Measurements from ENCODE around the gene PKHD1.

Gene PKHD1

GRCh38 chr6:52045033-52045432 is 42.4 kb downstream of the PKHD1 start:
- FAIRE-seq = no peak

GRCh38 chr6:52042141-52042885 is 45.1 kb downstream of the PKHD1 start:
- no peak for TF ChIP-seq POLR2A (IDR thresholded peaks at IDR 0.05; ENCODE audit: low read depth, low read length)
- FAIRE-seq = no peak
- no peak for DNase-seq (ENCODE audit: insufficient read length, low spot score)

More at GRCh38 chr6:52045033-52045432, 42.4 kb downstream of the PKHD1 start:
- TF ChIP-seq POLR2A (IDR thresholded peaks at IDR 0.05; ENCODE audit: low read depth, low read length) = no peak
- DNase-seq (ENCODE audit: insufficient read length, low spot score) = no peak

GRCh38 chr6:52041134-52041533 is 46.3 kb downstream of the PKHD1 start:
- DNase-seq (ENCODE audit: insufficient read length, low spot score) (no peak), FAIRE-seq (no peak)
- no peak for TF ChIP-seq POLR2A (IDR thresholded peaks at IDR 0.05; ENCODE audit: low read depth, low read length)

- no peak for DNase-seq (ENCODE audit: insufficient read length, low spot score)
- no peak for FAIRE-seq
- TF ChIP-seq POLR2A (IDR thresholded peaks at IDR 0.05; ENCODE audit: low read depth, low read length) = no peak
Measured at GRCh38 chr6:52027699-52028098, 59.7 kb downstream of the PKHD1 start.

GRCh38 chr6:52024451-52025068 is 62.9 kb downstream of the PKHD1 start:
- TF ChIP-seq POLR2A (IDR thresholded peaks at IDR 0.05; ENCODE audit: low read depth, low read length) = no peak
- FAIRE-seq (no peak), DNase-seq (ENCODE audit: insufficient read length, low spot score) (no peak)

- FAIRE-seq (no peak), DNase-seq (ENCODE audit: insufficient read length, low spot score) (no peak)
Measured at GRCh38 chr6:52022675-52023074, 64.7 kb downstream of the PKHD1 start.

GRCh38 chr6:52020945-52021570 is 66.4 kb downstream of the PKHD1 start:
- FAIRE-seq (peak; percentile 55), DNase-seq (ENCODE audit: insufficient read length, low spot score) (no peak)
- no peak for TF ChIP-seq POLR2A (IDR thresholded peaks at IDR 0.05; ENCODE audit: low read depth, low read length)

More at GRCh38 chr6:52022675-52023074, 64.7 kb downstream of the PKHD1 start:
- TF ChIP-seq POLR2A (IDR thresholded peaks at IDR 0.05; ENCODE audit: low read depth, low read length) = no peak

GRCh38 chr6:52019881-52020280 is 67.5 kb downstream of the PKHD1 start:
- DNase-seq (ENCODE audit: insufficient read length, low spot score) (no peak), FAIRE-seq (no peak)
- no peak for TF ChIP-seq POLR2A (IDR thresholded peaks at IDR 0.05; ENCODE audit: low read depth, low read length)

GRCh38 chr6:52019092-52019491 is 68.3 kb downstream of the PKHD1 start:
- no peak for TF ChIP-seq POLR2A (IDR thresholded peaks at IDR 0.05; ENCODE audit: low read depth, low read length)
- FAIRE-seq (no peak), DNase-seq (ENCODE audit: insufficient read length, low spot score) (no peak)

- TF ChIP-seq POLR2A (IDR thresholded peaks at IDR 0.05; ENCODE audit: low read depth, low read length) = no peak
- DNase-seq (ENCODE audit: insufficient read length, low spot score) (no peak), FAIRE-seq (no peak)
Measured at GRCh38 chr6:52016915-52017748, 70.3 kb downstream of the PKHD1 start.

GRCh38 chr6:52015953-52016352 is 71.5 kb downstream of the PKHD1 start:
- FAIRE-seq (no peak), DNase-seq (ENCODE audit: insufficient read length, low spot score) (no peak)
- TF ChIP-seq POLR2A (IDR thresholded peaks at IDR 0.05; ENCODE audit: low read depth, low read length) = no peak

GRCh38 chr6:52014391-52014790 is 73.0 kb downstream of the PKHD1 start:
- FAIRE-seq (no peak), DNase-seq (ENCODE audit: insufficient read length, low spot score) (no peak)
- TF ChIP-seq POLR2A (IDR thresholded peaks at IDR 0.05; ENCODE audit: low read depth, low read length) = no peak

- FAIRE-seq (no peak), DNase-seq (ENCODE audit: insufficient read length, low spot score) (no peak)
- TF ChIP-seq POLR2A (IDR thresholded peaks at IDR 0.05; ENCODE audit: low read depth, low read length) = no peak
Measured at GRCh38 chr6:52013035-52013434, 74.4 kb downstream of the PKHD1 start.

GRCh38 chr6:52012582-52012981 is 74.8 kb downstream of the PKHD1 start:
- TF ChIP-seq POLR2A (IDR thresholded peaks at IDR 0.05; ENCODE audit: low read depth, low read length) = no peak
- no peak for DNase-seq (ENCODE audit: insufficient read length, low spot score)
- no peak for FAIRE-seq

Data from H54 (cell line).